ENCODE data around the gene MBNL1.
"Not testable (repeated sequence)": the region's sequence is repeated elsewhere in the genome, so short reads cannot be mapped to it uniquely, and the experiment has no call there.

Gene MBNL1

GRCh38 chr3:152395764-152396163 lies 127.0 kb downstream of the MBNL1 start:
- in situ Hi-C loops (cut with HindIII; ENCODE audit: low sequenced_read_pairs) = no loop called here

DNA sequence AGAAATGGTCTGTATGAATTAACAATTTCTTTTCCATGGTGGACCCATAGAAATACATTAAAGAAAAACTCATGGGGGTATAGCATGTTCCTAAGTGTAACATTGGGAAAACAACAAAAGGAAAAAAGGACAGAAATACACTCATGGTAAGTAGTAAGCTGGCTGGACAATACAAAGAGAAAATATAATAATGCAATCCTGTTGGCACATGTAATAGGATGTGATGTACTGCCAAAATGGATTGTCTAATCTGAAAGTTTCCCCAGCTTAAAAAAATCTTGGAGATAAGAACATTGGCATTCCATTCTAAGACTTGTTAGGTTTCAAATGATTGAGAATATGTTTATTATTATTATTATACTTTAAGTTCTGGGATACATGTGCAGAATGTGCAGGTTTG lies 128.1 kb downstream of the MBNL1 start:
- in situ Hi-C loops (cut with HindIII; ENCODE audit: low sequenced_read_pairs) = no loop called here

- in situ Hi-C loops (cut with HindIII; ENCODE audit: low sequenced_read_pairs) = not testable (repeated sequence)
Observed at GRCh38 chr3:152397348-152397747, 128.6 kb downstream of the MBNL1 start.

- in situ Hi-C loops (cut with HindIII; ENCODE audit: low sequenced_read_pairs) = no loop called here
Observed at GRCh38 chr3:152398495-152398894, 129.8 kb downstream of the MBNL1 start.

- in situ Hi-C loops (cut with HindIII; ENCODE audit: low sequenced_read_pairs) = no loop called here
Observed at GRCh38 chr3:152399374-152399773, 130.6 kb downstream of the MBNL1 start.

DNA sequence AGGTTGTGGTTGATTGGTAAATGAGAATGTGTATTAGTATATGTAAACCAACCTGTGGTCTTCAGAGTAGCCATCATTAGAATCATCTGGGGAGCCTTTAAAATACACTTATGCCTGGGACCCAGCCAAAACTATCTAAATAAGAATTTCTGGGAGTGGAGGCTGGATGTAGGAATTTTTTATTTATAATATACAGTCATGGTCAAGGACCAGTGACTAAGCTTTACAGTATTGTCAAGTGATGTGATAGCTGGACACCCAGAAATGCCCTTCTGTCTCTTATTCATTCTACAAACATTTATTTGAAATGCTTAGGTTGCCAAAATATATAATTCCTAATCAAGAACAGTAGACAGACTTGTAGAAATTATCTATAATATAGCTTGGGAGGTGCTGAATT lies 132.2 kb downstream of the MBNL1 start:
- in situ Hi-C loops (cut with HindIII; ENCODE audit: low sequenced_read_pairs) = no loop called here

DNA sequence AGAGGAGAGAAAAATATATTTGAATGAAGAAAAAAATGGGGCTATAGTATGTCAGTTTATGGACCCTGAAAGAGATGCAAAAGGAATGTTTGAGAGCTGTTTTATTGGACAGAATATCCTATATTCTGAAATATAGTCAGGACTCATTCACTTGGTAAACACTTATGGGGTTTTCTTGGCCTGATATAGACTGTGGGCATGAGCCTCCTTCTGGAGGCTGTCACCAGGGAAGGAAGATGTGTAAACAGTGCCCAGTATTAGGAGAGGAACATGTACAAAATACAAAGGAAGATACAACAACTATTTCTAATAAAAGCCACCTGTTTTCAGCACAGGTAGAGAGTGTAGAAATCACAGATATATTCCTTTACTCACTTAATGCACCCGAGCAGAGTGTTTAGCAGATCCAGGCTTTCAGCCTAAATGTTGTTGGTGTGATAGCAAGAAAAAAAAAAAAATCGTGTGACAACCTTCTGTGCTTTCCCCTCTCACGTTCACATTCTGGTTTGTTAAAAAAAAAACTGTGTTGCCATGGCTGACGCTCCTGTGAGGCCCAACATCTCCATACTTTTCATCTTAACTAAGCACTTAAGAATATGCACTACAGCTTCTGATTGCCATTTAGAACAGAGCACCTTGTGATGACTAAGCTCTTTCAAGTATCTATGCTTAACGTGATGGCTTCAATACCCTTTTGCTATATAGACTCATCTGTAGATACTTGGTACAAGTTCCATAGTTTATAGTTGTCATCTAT lies 134.1 kb downstream of the MBNL1 start:
- in situ Hi-C loops (cut with HindIII; ENCODE audit: low sequenced_read_pairs) = no loop called here

DNA sequence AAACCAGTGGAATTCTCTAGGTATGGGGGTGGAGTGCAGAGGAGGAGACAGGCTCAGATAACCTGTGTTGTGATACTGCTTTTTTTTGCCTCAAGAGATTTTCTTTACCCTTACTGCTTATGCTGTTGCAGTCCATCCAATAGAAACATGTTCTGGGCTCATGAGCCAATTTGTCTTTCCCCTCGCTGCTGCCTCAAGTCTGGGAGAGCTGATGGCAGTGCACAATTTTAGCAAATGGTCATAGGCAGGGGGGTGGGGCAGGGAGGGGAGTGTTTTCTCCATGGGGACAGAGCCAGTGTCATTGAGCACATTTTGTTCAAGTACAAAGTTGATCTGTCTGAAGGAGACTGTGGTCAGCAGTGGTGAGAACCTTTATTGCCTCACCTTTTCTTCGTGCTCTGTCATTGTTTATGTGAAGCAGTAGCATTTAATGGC lies 134.9 kb downstream of the MBNL1 start:
- in situ Hi-C loops (cut with HindIII; ENCODE audit: low sequenced_read_pairs) = no loop called here

- in situ Hi-C loops (cut with HindIII; ENCODE audit: low sequenced_read_pairs) = no loop called here
Observed at GRCh38 chr3:152404976-152405375, 136.2 kb downstream of the MBNL1 start.

- in situ Hi-C loops (cut with HindIII; ENCODE audit: low sequenced_read_pairs) = no loop called here
Observed at GRCh38 chr3:152405915-152406802, 137.4 kb downstream of the MBNL1 start.

DNA sequence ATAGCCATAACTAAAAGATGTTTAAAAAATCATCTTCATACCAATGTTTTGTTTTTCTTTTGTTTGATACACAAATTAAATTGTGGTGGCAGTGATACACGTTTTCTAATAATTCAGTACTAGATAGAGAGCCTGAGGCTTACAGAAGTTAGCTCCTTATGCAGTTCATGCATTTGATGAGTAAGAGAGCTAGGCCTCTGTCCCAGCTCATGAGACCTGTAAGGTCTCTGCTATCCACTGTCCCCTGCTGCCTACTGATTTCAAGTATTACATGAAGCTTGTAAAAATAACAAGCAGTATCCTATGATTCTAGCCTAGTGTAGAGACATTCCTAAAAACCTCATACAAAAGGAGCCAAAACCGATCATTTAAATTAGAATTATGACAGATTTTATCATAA lies 144.5 kb downstream of the MBNL1 start:
- in situ Hi-C loops (cut with HindIII; ENCODE audit: low sequenced_read_pairs) = no loop called here

GRCh38 chr3:152416808-152417580 lies 148.3 kb downstream of the MBNL1 start:
- in situ Hi-C loops (cut with HindIII; ENCODE audit: low sequenced_read_pairs) = no loop called here

DNA sequence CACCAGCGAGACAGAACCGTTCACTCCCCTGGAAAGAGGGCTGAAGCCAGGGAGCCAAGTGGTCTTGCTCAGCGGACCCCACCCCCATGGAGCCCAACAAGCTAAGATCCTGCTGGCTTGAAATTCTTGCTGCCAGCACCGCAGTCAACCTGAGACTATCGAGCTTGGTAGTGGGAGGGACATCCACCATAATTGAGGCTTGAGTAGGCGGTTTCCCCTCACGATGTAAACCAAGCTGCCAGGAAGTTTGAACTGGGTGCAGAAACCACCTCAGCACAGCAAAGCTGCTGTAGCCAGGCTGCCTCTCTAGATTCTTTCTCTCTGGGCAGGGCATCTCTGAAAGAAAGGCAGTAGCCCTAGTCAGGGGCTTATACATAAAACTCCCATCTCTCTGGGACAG lies 151.0 kb downstream of the MBNL1 start:
- in situ Hi-C loops (cut with HindIII; ENCODE audit: low sequenced_read_pairs) = no loop called here

- in situ Hi-C loops (cut with HindIII; ENCODE audit: low sequenced_read_pairs) = no loop called here
Observed at GRCh38 chr3:152421162-152421561, 152.4 kb downstream of the MBNL1 start.

- in situ Hi-C loops (cut with HindIII; ENCODE audit: low sequenced_read_pairs) = no loop called here
Observed at GRCh38 chr3:152426393-152426792, 157.7 kb downstream of the MBNL1 start.

DNA sequence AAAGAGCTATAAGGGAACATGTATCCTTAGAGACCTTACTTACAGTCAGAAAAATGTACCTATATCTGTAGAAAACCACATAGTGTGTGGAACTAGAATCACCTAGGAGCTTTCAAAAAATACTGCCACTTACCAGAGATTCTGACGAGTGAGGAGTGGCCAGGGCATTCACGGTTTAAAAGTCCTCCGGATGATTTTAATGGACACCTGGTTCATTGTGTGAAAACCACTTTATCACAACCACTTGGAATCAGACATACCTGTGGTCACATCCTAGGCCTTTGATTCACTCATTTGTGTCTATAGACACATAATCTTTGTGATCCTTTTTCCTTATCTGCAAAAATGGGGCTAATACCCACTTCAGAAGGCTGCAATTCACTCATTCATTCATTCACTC lies 159.8 kb downstream of the MBNL1 start:
- in situ Hi-C loops (cut with HindIII; ENCODE audit: low sequenced_read_pairs) = no loop called here

- in situ Hi-C loops (cut with HindIII; ENCODE audit: low sequenced_read_pairs) = no loop called here
Observed at GRCh38 chr3:152430223-152431002, 161.7 kb downstream of the MBNL1 start.

DNA sequence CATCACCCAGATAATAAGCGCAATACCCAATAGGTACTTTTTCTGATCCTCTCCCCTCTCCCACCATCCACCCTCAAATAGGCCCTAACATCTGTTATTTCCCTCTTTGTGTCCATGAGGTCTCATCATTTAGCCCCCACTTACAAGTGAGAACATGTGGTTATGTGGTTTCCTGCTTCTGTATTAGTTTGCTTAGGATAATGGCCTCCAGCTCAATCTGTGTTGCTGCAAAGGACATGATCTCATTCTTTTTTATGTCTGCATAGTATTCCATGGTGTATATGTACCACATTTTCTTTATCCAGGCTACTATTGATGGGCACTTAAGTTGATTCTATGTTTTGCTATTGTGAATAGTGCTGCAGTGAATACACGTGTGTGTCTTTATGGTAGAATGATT lies 165.4 kb downstream of the MBNL1 start:
- in situ Hi-C loops (cut with HindIII; ENCODE audit: low sequenced_read_pairs) = no loop called here

DNA sequence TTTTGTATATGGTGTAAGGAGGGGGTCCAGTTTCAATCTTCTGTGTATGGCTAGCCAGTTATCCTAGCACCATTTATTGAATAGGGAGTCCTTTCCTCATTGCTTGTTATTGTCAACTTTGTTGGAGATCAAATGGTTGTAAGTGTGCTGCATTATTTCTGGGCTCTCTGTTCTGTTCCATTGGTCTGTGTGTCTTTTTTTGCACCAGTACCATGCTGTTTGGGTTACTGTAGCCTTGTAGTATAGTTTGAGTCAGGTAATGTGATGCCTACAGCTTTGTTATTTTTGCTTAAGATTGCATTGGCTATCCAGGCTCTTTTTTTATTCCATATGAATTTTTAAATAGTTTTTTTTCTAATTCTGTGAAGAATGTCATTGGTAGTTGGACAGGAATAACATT lies 166.5 kb downstream of the MBNL1 start:
- in situ Hi-C loops (cut with HindIII; ENCODE audit: low sequenced_read_pairs) = not testable (repeated sequence)
